Caco-2 (cell line): ENCODE results near the gene TMEM42. TPM values are rescaled to one million over a fixed set of nuclear protein-coding genes. Genes with fewer than 3 reads are reported as not detected.

Experiments used
- BruUV-seq: library from RNA; stranded (reverse); fragments of 400-500 nt; replicated peaks from 2 replicates; lab custom pipeline; 2021; lab: Mats Ljungman, UMichigan
- CTCF ChIA-PET: fragments of 300-600 bp; sonication (Branson Sonifier 250); formaldehyde crosslinking; loops from one replicate; lab custom pipeline; 2022; ENCODE audit warnings: antibody characterized with exemption; lab: Charles Lee
- POLR2A ChIA-PET: fragments of 300-600 bp; sonication (Branson Sonifier 250); formaldehyde crosslinking; loops from one replicate; lab custom pipeline; 2022; ENCODE audit warnings: antibody characterized with exemption; lab: Charles Lee
- DNase-seq, 2 experiments: peaks; one replicate each; pipeline versions ENCODE4 v3.0.0 to v3.0.0-alpha.2; 2020 to 2022
- H3K27me3 ChIP-seq: replicated peaks from 2 replicates; pipeline ENCODE4 v1.6.0; 2011; ENCODE audit warnings: low read length; ENCODE audit not compliant: control insufficient read depth, insufficient read depth
- H3K36me3 ChIP-seq: 2 replicates; pipeline ENCODE4 v1.5.1; 2011; ENCODE audit warnings: low read length; ENCODE audit not compliant: control insufficient read depth, insufficient read depth
- H3K4me1 ChIP-seq: fragments of 250-450 bp; sonication (Bioruptor Pico); 2 replicates; pipeline ENCODE4 v1.5.1; 2020; ENCODE audit warnings: mild to moderate bottlenecking
- H3K4me3 ChIP-seq: 2 replicates; pipeline ENCODE4 v1.5.1; 2011; ENCODE audit warnings: low read depth, mild to moderate bottlenecking, control low read depth, low read length
- H3K9me3 ChIP-seq: fragments of 250-450 bp; sonication (Bioruptor Pico); 2 replicates; pipeline ENCODE4 v1.5.1; 2020; ENCODE audit warnings: mild to moderate bottlenecking, moderate library complexity
- H3K27ac Mint-ChIP-seq: one replicate; pipeline ENCODE4 v1.8.0; 2022; ENCODE audit warnings: mixed read lengths; ENCODE audit not compliant: unreplicated experiment
- H3K27me3 Mint-ChIP-seq: one replicate; pipeline ENCODE4 v1.8.0; 2022; ENCODE audit warnings: mixed read lengths; ENCODE audit not compliant: insufficient read depth, unreplicated experiment
- H3K36me3 Mint-ChIP-seq: one replicate; pipeline ENCODE4 v1.8.0; 2022; ENCODE audit warnings: mild to moderate bottlenecking, mixed read lengths; ENCODE audit not compliant: insufficient read depth, unreplicated experiment
- H3K4me1 Mint-ChIP-seq: one replicate; pipeline ENCODE4 v1.8.0; 2022; ENCODE audit warnings: low read depth, mixed read lengths; ENCODE audit not compliant: unreplicated experiment
- H3K4me3 Mint-ChIP-seq: one replicate; pipeline ENCODE4 v1.8.0; 2022; ENCODE audit warnings: mild to moderate bottlenecking, moderate library complexity, mixed read lengths; ENCODE audit not compliant: unreplicated experiment
- H3K9me3 Mint-ChIP-seq: one replicate; pipeline ENCODE4 v1.8.0; 2022; ENCODE audit warnings: mixed read lengths; ENCODE audit not compliant: unreplicated experiment
- intact Hi-C: fragments of 100-400 bp; cut with micrococcal nuclease; formaldehyde crosslinking; loops from one replicate; pipeline ENCODE4 v1.10.0; 2022; ENCODE audit not compliant: unreplicated experiment
- total RNA-seq: library from RNA; stranded (reverse); gene quantifications from 2 replicates; pipeline ENCODE4 v1.2.3, GENCODE V29; 2022
- TF ChIP-seq, protein P1 (sequence below), 2 experiments: fragments of 200-600 bp in 1 of 2; IDR thresholded peaks; 1 replicate in 1 of 2; 2 replicates in 1 of 2; pipeline versions ENCODE4 v1.5.1 to v1.8.0; 2011 to 2022; ENCODE audit warnings: antibody characterized with exemption in 1 of 2, control low read depth in 1 of 2, inconsistent platforms in 1 of 2, low read depth in 1 of 2, low read length in 1 of 2, mild to moderate bottlenecking in 1 of 2, moderate library complexity in 1 of 2; ENCODE audit not compliant: insufficient read depth in 1 of 2, severe bottlenecking in 1 of 2, unreplicated experiment in 1 of 2

Gene TMEM42
- total RNA-seq, 1 experiment from 2014 or later: 8.8 TPM

DNA sequence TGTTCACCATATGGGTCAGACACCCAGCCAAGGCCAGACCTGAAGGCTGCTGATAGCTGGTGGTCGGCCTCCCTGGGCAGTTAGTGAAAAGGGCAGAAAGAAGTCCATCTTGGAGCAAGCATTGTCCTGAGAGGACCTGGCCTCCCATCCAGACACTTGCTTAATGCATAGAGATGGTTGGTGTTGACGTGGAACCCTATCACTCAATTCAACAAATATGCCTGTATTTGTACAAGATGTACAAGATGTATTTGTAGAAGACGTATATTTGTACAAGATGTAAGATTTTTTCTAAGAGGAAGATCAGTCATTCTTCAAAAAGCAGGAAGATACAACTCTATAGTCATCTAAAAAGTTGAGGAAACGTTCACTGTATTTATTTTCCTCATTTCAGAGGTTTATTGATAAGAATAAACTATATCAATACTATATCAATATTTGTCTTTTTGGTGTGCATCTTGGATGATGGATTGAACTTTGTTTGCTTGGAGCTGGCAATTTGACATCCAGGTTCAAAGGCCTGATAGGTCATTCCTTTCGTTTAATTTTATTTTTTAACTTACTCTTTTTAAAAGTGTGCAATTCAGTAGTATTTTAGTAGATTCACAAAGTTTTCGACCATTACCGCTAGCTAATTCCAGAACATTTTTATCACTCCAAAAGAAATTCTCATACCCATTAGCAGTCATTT lies 5.9 kb downstream of the TMEM42 start:
- no peak for DNase-seq
- Mint-ChIP-seq H3K9me3 (no peaks in the 10 kb centered on the region), H3K27me3 (no peaks in the 10 kb centered on the region), H3K4me3 (no peak overlapping the region), H3K27ac (no peak overlapping the region), H3K4me1 (no peaks in the 10 kb centered on the region), H3K36me3 (peaks cover under 1% of the 10 kb centered on the region)
- intact Hi-C loops: no loop called here
- ChIA-PET POLR2A (no interaction called here), CTCF (no interaction called here)
- Histone ChIP-seq H3K27me3 (no peaks in the 10 kb centered on the region), H3K9me3 (no peaks in the 10 kb centered on the region), H3K36me3 (0 out of 2 replicates have a peak, but pooled peaks cover 2% of the 10 kb centered on the region), H3K4me1 (no peaks in the 10 kb centered on the region), H3K4me3 (no peak overlapping the region)
- BruUV-seq: no TSS peak
- TF ChIP-seq, protein P1, sequence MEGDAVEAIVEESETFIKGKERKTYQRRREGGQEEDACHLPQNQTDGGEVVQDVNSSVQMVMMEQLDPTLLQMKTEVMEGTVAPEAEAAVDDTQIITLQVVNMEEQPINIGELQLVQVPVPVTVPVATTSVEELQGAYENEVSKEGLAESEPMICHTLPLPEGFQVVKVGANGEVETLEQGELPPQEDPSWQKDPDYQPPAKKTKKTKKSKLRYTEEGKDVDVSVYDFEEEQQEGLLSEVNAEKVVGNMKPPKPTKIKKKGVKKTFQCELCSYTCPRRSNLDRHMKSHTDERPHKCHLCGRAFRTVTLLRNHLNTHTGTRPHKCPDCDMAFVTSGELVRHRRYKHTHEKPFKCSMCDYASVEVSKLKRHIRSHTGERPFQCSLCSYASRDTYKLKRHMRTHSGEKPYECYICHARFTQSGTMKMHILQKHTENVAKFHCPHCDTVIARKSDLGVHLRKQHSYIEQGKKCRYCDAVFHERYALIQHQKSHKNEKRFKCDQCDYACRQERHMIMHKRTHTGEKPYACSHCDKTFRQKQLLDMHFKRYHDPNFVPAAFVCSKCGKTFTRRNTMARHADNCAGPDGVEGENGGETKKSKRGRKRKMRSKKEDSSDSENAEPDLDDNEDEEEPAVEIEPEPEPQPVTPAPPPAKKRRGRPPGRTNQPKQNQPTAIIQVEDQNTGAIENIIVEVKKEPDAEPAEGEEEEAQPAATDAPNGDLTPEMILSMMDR (IDR thresholded peaks at IDR 0.05; ENCODE audit: insufficient read depth in 1 of 2, low read depth in 1 of 2, low read length in 1 of 2, severe bottlenecking in 1 of 2, unreplicated experiment in 1 of 2): no peak

DNA sequence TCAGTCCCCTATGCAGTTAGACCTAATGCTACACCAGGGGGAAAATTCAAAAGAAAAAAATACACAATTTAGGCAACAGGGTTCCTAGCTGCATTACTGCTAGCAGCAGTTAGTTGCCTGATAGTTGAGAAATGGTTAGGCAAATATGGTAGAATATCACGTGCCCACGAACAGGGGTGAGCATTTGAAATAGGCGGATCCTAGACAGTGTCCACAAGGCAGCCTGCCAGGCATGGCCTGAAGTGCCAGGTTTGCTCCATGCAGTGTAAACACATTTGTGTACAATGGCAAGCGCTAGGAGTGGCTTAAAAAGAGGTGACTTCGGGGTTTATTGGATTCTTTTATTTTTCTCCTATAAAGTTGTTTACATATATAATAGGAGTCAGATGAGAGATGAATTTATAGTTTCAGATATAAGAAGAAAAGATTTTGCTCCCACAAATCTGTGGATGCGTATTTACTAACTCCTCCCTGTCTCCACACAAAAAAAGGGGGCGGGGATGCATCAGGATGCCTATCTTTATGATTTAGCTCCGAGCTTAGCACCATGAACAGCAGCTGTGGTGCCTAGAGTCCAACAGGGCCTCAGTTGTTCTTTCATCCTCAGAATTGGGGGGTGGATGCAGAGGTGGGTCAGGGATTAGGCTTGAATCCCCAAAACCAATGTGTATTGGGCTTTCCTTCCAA lies 8.8 kb downstream of the TMEM42 start:
- intact Hi-C loops: no loop called here
- DNase-seq: no peak
- Histone ChIP-seq H3K36me3 (no peaks in the 10 kb centered on the region), H3K27me3 (no peaks in the 10 kb centered on the region), H3K9me3 (no peaks in the 10 kb centered on the region), H3K4me3 (no peak overlapping the region), H3K4me1 (no peaks in the 10 kb centered on the region)
- CTCF ChIA-PET: no interaction called here
- no peak overlapping the region for H3K4me3 Mint-ChIP-seq
- TF ChIP-seq, protein P1 (IDR thresholded peaks at IDR 0.05; ENCODE audit: insufficient read depth in 1 of 2, low read depth in 1 of 2, low read length in 1 of 2, severe bottlenecking in 1 of 2, unreplicated experiment in 1 of 2): no peak
- H3K27me3 Mint-ChIP-seq: no peaks in the 10 kb centered on the region
- no peak overlapping the region for H3K27ac Mint-ChIP-seq
- H3K4me1 Mint-ChIP-seq: no peaks in the 10 kb centered on the region
- no peaks in the 10 kb centered on the region for H3K9me3 Mint-ChIP-seq
- POLR2A ChIA-PET: no interaction called here
- BruUV-seq: no TSS peak
- H3K36me3 Mint-ChIP-seq: no peaks in the 10 kb centered on the region

DNA sequence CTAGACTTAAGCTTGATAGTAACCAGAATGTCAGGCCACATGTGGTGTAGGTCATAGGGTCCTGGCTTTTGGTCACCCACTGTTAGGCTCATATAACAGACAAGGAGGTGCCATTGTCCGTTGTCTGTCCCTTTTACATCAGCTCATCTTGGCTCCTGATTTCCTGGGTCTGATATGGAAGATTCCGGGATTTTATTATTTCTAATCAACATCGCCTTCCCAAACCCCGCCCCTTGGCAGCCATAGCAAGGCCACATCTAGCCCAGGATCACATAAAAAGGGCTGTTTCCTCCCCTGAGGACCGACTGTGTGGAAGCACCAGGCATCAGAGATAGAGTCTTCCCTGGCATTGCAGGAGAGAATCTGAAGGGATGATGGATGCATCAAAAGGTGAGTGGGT lies 12.6 kb downstream of the TMEM42 start, which contains the start of gene TGM4:
Gene TGM4, plus strand, starts transcription at position 301 of the 400 bp plus-strand sequence. Its CDS starts 71 bp downstream, at position 372.
- ChIA-PET CTCF (no interaction called here), POLR2A (no interaction called here)
- TF ChIP-seq, protein P1 (IDR thresholded peaks at IDR 0.05; ENCODE audit: insufficient read depth in 1 of 2, low read depth in 1 of 2, low read length in 1 of 2, severe bottlenecking in 1 of 2, unreplicated experiment in 1 of 2): no peak
- H3K36me3 ChIP-seq: no peaks in the 10 kb centered on the region
- no peaks in the 10 kb centered on the region for H3K27me3 ChIP-seq
- Mint-ChIP-seq H3K4me1 (no peaks in the 10 kb centered on the region), H3K4me3 (no peak within 1 kb of the TSS), H3K36me3 (no peaks in the 10 kb centered on the region), H3K27me3 (peaks cover 6% of the 10 kb centered on the region), H3K27ac (no peak within 1 kb of the TSS), H3K9me3 (no peaks in the 10 kb centered on the region)
- no peaks in the 10 kb centered on the region for H3K9me3 ChIP-seq
- H3K4me3 ChIP-seq: no peak within 1 kb of the TSS
- BruUV-seq: no TSS peak
- intact Hi-C loops: no loop called here
- DNase-seq: no peak
- H3K4me1 ChIP-seq: no peaks in the 10 kb centered on the region
